H1 (cell line): ENCODE data around the gene RAMP3. TPM values are rescaled to one million over a fixed set of nuclear protein-coding genes. Genes with fewer than 3 reads are reported as not detected.
A peak's percentile ranks its signal among the peaks of the same experiment; 100 is the strongest.

Source experiments
- ATF2 ChIP-seq: IDR thresholded peaks from 2 replicates; pipeline ENCODE4 v1.6.1; 2012; ENCODE audit warnings: low read length, inconsistent platforms
- CHD1 ChIP-seq: IDR thresholded peaks from 2 replicates; pipeline ENCODE4 v1.6.1; 2012; ENCODE audit warnings: low read depth, low read length, improper control_type of control experiment
- CREB1 ChIP-seq: IDR thresholded peaks from 2 replicates; pipeline ENCODE4 v1.6.1; 2012; ENCODE audit warnings: inconsistent platforms
- CTBP2 ChIP-seq: IDR thresholded peaks from 2 replicates; pipeline ENCODE4 v1.7.0; 2011; ENCODE audit warnings: borderline replicate concordance, mild to moderate bottlenecking, moderate library complexity, mixed read lengths, low read length; ENCODE audit not compliant: insufficient read depth, insufficient read length
- MAFK ChIP-seq: IDR thresholded peaks from 2 replicates; pipeline ENCODE4 v1.6.1; 2012; ENCODE audit warnings: low read depth, mild to moderate bottlenecking, improper control_type of control experiment, low read length
- RAD21 ChIP-seq, 2 experiments: IDR thresholded peaks in 1 of 2; conservative IDR thresholded peaks in 1 of 2; 2 replicates each; pipeline ENCODE4 v1.6.1; 2011; ENCODE audit warnings: low read depth in 2 of 2, low read length in 2 of 2, improper control_type of control experiment in 1 of 2, inconsistent platforms in 1 of 2, mild to moderate bottlenecking in 1 of 2, moderate library complexity in 1 of 2
- RXRA ChIP-seq: IDR thresholded peaks from 2 replicates; pipeline ENCODE4 v1.6.1; 2011; ENCODE audit warnings: low read depth, mild to moderate bottlenecking, low read length, moderate library complexity; ENCODE audit not compliant: insufficient read depth
- polyA plus RNA-seq, 7 experiments: library from polyadenylated mRNA; depleted of rRNA in 3 of 7; stranded (reverse) in 5 of 7; unstranded in 2 of 7; fragments of >200 nt in 5 of 7; fragments of 200-250 nt in 2 of 7; gene quantifications; 1 replicate in 5 of 7; 2 replicates in 1 of 7; 4 replicates in 1 of 7; pipeline versions ENCODE4 v1.2.1 to v1.2.3, GENCODE V29; 2011 to 2013; ENCODE audit warnings: missing spikeins in 2 of 7, mixed read lengths in 2 of 7
- total RNA-seq: library from RNA; stranded (reverse); fragmentation: NEBNext Ultra II Directional; extraction: Animal tissue kit (Norgen Biotek cat#: 25700); gene quantifications from 2 replicates; pipeline ENCODE4 v1.2.1, GENCODE V29; 2021

Gene RAMP3
- total and polyA plus RNA-seq, 2 of the 8 experiments (the other 6 are each of a cell fraction or from before 2014, with no cell fraction given) = 0.88 to 0.98 TPM

DNA sequence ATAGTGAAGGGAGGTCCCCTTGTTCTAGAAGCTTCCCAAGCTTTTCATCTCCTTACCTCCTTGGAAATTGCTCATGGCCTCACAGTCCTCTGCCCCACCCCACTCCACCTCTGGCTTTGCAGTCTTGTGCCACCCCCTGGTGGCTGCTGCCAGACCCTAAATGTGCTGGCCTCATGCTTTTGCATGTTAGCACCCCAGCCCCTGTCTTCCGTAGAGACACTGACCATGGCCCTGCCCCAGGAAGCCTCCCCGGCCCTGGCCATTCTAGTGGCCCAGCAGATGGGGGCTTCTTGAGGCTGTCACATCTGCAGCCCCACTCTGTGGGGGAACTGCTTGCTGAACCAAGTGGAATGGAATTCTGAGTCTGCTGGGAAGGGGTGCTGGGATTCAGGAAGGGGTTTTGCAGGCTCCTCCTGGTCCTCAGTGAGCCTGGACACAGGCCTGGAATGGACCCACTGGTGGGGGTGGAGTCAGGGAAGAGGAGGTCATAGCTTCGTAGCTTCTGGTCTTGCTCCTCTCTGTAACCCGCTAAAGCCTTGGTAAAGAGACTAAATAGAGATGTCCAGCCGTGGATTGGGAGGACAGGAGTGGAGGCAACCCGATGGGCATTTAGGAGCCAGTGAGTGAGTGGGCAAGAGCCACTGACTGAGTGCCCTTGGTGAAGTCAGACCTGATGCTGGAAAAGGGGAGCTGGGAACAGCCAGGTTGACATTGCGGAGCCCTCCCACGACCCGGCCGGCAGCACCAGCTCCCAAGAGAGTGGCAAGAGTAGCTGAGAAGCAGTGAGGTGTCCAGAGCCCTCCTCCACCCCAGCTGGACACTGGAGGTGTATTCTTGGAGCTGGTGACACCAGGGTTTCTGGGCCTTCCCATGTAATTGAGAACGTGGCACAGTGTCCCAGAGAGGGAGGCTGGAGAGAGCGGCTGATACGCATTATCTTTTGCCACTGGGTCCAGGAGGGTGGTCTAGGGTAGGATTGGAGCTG lies 20.9 kb downstream of the RAMP3 start (continued):
- TF ChIP-seq MAFK (no peak), CHD1 (no peak), RAD21 (IDR thresholded peaks at IDR 0.05 in 1 of 2, conservative IDR thresholded peaks at IDR 0.05 in 1 of 2; ENCODE audit: low read depth in 2 of 2, low read length in 2 of 2) (peak; percentile 69 to 77), CTBP2 (no peak), ATF2 (no peak), RXRA (no peak), CREB1 (no peak)
